IgD-negative memory B cell (primary cell): Measurements from ENCODE around the gene SLC25A21. TPM values are rescaled to one million over a fixed set of nuclear protein-coding genes. Genes with fewer than 3 reads are reported as not detected.
A peak's percentile ranks its signal among the peaks of the same experiment; 100 is the strongest.

Source experiments
- H3K27ac Mint-ChIP-seq, 3 donors: one replicate each; pipeline ENCODE4 v1.8.0; 2020 to 2022; ENCODE audit warnings: mild to moderate bottlenecking in 3 of 3, mixed read lengths in 3 of 3, moderate library complexity in 1 of 3
- H3K27me3 Mint-ChIP-seq: one replicate; pipeline ENCODE4 v1.8.0; 2021; ENCODE audit warnings: mixed read lengths
- H3K36me3 Mint-ChIP-seq: one replicate; pipeline ENCODE4 v1.8.0; 2020; ENCODE audit warnings: mild to moderate bottlenecking, mixed read lengths
- H3K4me1 Mint-ChIP-seq, 3 donors: one replicate each; pipeline ENCODE4 v1.8.0; 2020 to 2022; ENCODE audit warnings: mixed read lengths in 3 of 3, mild to moderate bottlenecking in 1 of 3
- H3K4me3 Mint-ChIP-seq, 4 donors: one replicate each; pipeline ENCODE4 v1.8.0; 2020 to 2022; ENCODE audit warnings: mild to moderate bottlenecking in 4 of 4, mixed read lengths in 4 of 4, moderate library complexity in 3 of 4
- H3K9me3 Mint-ChIP-seq, 3 donors: one replicate each; pipeline ENCODE4 v1.8.0; 2020 to 2021; ENCODE audit warnings: mixed read lengths in 3 of 3, mild to moderate bottlenecking in 1 of 3
- polyA plus RNA-seq: library from polyadenylated mRNA; unstranded; fragments of 300-500 nt; fragmentation: Illumina TruSeq; gene quantifications from one replicate; pipeline ENCODE4 v1.2.3, GENCODE V29; 2021

Gene SLC25A21
- polyA plus RNA-seq, 1 donor from 2014 or later, result not detected

GRCh38 chr14:36662543-36663403, 509.6 kb downstream of the SLC25A21 start:
- Mint-ChIP-seq H3K27ac (peak overlapping the region in 1 of 3 donors; percentile 35), H3K36me3 (no peaks in the 10 kb centered on the region), H3K4me1 (peaks cover 0 to 13% (median 5%) of the 10 kb centered on the region in 3 donors)

GRCh38 chr14:36662258-36662542, 510.2 kb downstream of the SLC25A21 start:
- peaks cover 0 to 12% (median 5%) of the 10 kb centered on the region in 3 donors for H3K4me1 Mint-ChIP-seq
- peak overlapping the region in 1 of 4 donors; percentile 22 for H3K4me3 Mint-ChIP-seq
- no peaks in the 10 kb centered on the region for H3K36me3 Mint-ChIP-seq

More at GRCh38 chr14:36662543-36663403, 509.6 kb downstream of the SLC25A21 start:
- H3K27me3 Mint-ChIP-seq, result peaks cover 66% of the 10 kb centered on the region
- peak overlapping the region in 1 of 4 donors; percentile 22 for H3K4me3 Mint-ChIP-seq
- H3K9me3 Mint-ChIP-seq, result peaks cover 0 to 5% (median 3%) of the 10 kb centered on the region in 3 donors

GRCh38 chr14:36661506-36662257, 510.7 kb downstream of the SLC25A21 start, which contains the start of gene PAX9:
TSS of gene PAX9 (plus strand) at chr14:36661860. CDS start at chr14:36662090, 230 bp downstream.
- peaks cover 0 to 12% (median 5%) of the 10 kb centered on the region in 3 donors for H3K4me1 Mint-ChIP-seq
- H3K9me3 Mint-ChIP-seq, result peaks cover 0 to 5% (median 0%) of the 10 kb centered on the region in 3 donors
- no peaks in the 10 kb centered on the region for H3K36me3 Mint-ChIP-seq

More at GRCh38 chr14:36662258-36662542, 510.2 kb downstream of the SLC25A21 start:
- H3K27ac Mint-ChIP-seq, result peak overlapping the region in 1 of 3 donors; percentile 35
- peaks cover 66% of the 10 kb centered on the region for H3K27me3 Mint-ChIP-seq
- peaks cover 0 to 5% (median 0%) of the 10 kb centered on the region in 3 donors for H3K9me3 Mint-ChIP-seq

GRCh38 chr14:36660736-36661505, 511.5 kb downstream of the SLC25A21 start:
- H3K4me3 Mint-ChIP-seq, result peak overlapping the region in 2 of 4 donors; percentile 65 to 82
- peaks cover 74% of the 10 kb centered on the region for H3K27me3 Mint-ChIP-seq
- no peak overlapping the region for H3K27ac Mint-ChIP-seq
- H3K4me1 Mint-ChIP-seq, result peaks cover 0 to 12% (median 5%) of the 10 kb centered on the region in 3 donors
- no peaks in the 10 kb centered on the region for H3K36me3 Mint-ChIP-seq
- H3K9me3 Mint-ChIP-seq, result peaks cover 0 to 5% (median 0%) of the 10 kb centered on the region in 3 donors

More at GRCh38 chr14:36661506-36662257, 510.7 kb downstream of the SLC25A21 start, which contains the start of gene PAX9:
- Mint-ChIP-seq H3K27ac (peak within 1 kb of the TSS in 1 of 3 donors; percentile 35), H3K27me3 (peaks cover 69% of the 10 kb centered on the region), H3K4me3 (peak within 1 kb of the TSS in 2 of 4 donors; percentile 65 to 82)

DNA sequence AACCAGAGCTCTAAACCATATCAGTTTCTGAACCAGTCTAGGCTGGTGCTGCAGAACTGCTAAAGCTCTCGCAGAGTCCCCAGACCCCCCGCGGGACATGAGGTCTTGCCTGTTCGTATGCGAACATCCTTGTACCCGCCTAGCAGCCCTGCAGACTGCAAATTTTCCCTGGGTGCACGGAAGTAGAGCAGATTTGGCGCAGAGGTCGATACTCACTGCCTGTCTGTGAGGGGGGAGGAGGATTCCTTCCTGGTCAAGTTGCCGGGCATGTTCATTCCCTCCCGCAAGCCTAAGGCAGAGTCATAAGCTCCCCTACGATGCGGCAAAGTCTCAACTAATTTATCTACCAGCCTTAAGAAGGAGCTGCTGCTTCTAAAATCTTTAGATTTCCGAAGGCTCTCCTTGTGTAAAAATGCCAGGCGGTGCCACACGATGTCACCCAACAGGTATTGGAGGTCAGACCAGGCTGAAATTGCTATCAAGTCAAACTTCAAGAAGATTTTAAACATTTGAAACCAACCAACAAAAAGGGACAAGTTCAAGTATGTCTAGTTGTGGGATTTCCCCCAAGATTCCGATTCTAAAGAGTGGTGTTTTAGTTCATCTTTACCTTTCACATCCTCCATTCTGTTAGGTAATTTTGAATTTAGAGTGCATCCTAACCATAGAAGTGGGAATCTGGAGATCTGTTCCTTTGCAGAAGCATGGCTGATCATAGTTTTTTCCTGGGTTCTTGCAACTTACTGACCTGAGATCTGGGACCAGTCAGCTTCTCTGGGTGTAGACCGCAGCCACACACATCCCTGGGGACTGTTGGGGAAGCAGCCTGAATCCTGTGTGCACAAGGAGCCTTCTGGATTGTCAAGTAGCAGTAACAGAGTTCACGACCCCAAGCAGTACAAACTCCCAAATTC, 512.3 kb downstream of the SLC25A21 start:
- Mint-ChIP-seq H3K27ac (no peak overlapping the region), H3K27me3 (peaks cover 78% of the 10 kb centered on the region), H3K9me3 (peaks cover 0 to 5% (median 4%) of the 10 kb centered on the region in 3 donors), H3K4me3 (peak overlapping the region in 1 of 4 donors; percentile 45), H3K4me1 (peaks cover 0 to 14% (median 5%) of the 10 kb centered on the region in 3 donors), H3K36me3 (no peaks in the 10 kb centered on the region)

DNA sequence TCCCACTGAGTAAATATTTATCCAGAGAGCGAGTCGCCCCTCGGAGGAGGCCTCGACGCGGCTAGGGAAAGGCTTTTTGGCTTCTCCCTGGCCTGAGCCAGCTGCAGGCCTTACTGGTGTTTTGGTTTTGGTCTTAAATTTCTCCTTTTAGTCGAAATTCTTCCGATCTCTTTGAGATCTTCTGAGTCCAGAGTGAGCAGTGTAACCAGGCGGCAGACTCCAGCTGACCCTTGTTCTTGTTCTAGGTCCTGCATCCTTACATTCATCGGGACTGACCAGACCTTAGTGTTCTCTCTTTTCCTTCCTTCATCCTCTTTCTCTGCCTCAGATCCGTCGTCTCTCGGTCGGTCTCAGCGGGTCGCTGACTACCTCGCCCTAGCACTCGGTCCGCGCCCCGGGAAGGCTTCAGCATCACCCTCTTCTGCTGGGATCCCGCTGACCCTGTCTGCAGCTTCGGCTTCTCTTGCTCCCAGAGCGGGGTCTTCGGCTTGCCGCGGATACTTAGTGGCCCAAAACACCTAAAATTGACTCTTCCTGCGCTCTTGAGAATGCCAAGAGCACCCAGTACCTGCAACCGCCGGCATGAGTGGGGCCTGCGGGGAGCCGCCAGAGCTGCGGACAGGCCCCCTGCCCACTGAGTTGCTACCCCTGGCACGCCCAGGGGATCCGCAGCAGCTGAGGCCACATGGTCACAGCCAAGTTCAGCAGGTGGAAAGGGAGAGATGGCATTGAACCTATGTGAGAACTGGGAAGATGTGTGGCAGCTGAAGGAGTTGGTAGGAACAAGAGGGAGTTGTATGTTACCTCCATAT, 513.2 kb downstream of the SLC25A21 start:
- peaks cover 0 to 5% (median 4%) of the 10 kb centered on the region in 3 donors for H3K9me3 Mint-ChIP-seq
- peak overlapping the region in 1 of 4 donors; percentile 47 for H3K4me3 Mint-ChIP-seq
- peak overlapping the region in 2 of 3 donors; percentile 39 to 76 for H3K27ac Mint-ChIP-seq
- H3K4me1 Mint-ChIP-seq, result peaks cover 0 to 13% (median 4%) of the 10 kb centered on the region in 3 donors
- peaks cover 77% of the 10 kb centered on the region for H3K27me3 Mint-ChIP-seq
- H3K36me3 Mint-ChIP-seq, result no peaks in the 10 kb centered on the region

DNA sequence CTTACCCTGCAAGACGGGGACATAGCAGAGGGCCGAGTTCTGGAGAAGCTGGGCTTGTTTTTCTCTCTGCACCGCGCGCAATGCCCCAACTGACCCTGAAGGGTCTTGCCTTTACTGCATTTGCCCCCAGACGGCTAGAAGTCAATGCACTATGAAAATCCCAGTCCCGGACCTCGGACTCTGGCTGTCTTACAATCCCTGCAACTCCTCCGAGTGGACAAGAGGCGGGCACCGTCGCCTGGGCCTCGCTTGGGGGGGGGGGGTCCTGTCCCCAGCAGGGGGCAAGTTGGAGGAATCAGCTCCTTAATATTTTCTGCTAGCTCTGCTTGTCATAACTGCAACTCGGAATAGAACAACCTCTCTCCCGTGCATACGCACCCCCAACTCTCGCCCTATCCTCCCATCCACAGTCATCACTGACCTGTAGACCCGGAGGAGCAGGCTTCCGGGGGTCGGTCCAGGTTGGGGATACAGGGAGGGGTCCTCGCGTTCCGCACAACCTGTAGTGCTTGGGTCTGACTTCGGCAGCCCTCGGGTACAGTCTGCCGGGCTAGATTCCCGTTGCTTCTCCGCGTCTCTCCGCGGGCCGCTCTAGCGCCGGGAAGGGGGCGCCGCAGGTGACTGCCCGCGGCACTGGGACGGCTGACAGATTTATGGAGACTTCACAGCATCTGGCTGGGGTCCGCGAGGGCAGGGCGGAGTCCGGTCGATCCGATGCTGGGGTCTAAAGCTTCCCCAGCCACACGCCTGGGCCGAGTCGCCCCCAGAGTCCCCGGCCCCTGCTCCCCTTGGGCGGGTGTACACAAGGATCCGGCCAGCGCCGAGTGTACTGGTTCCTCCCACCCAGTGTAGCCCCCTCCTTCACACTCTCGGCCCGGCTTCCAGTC, 514.0 kb downstream of the SLC25A21 start:
- H3K27me3 Mint-ChIP-seq, result peaks cover 72% of the 10 kb centered on the region
- H3K4me3 Mint-ChIP-seq, result peak overlapping the region in 1 of 4 donors; percentile 43
- peaks cover 0 to 4% (median 1%) of the 10 kb centered on the region in 3 donors for H3K9me3 Mint-ChIP-seq
- no peaks in the 10 kb centered on the region for H3K36me3 Mint-ChIP-seq
- H3K4me1 Mint-ChIP-seq, result peaks cover 0 to 9% (median 0%) of the 10 kb centered on the region in 3 donors
- peak overlapping the region in 1 of 3 donors; percentile 76 for H3K27ac Mint-ChIP-seq

DNA sequence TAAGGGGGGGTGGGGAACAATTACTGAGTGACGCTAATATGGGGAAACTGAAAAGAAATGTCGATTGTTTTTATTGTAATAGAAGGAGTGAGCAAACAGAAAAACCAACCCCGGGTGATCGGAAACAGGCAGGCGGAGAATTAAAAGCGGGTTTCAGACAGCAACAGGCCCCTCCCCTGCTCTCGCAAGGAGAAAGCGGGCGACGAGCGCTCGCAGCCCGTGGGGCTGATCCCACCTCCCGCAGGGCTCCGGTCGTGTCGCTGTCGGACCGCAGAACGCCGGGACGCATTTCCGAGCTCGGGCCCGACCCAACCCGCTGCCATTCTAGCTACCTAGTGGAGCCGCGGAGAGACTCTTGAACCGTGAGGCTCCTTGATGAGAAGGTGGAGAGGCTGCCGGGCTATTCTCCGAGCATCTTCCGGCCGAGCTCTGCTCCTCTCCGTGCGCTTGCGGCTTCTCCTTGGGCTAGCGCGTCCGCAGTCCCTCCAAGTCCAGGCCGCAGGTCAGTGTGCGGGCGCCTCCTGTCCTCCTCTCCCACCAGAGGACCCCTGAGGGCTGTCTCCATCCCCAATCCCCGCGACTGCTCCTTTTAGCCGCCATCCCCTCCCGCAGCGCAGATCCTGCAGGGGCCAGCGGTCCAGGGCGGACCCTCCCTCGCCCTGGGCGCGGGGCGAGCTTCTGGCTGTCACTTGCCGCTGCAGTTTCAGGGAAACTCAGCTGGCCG, 514.8 kb downstream of the SLC25A21 start:
- Mint-ChIP-seq H3K27me3 (peaks cover 71% of the 10 kb centered on the region), H3K36me3 (no peaks in the 10 kb centered on the region), H3K4me1 (peaks cover 0 to 7% (median 0%) of the 10 kb centered on the region in 3 donors), H3K27ac (no peak overlapping the region), H3K4me3 (peak overlapping the region in 1 of 4 donors; percentile 17), H3K9me3 (peaks cover 0 to 4% (median 4%) of the 10 kb centered on the region in 3 donors)

DNA sequence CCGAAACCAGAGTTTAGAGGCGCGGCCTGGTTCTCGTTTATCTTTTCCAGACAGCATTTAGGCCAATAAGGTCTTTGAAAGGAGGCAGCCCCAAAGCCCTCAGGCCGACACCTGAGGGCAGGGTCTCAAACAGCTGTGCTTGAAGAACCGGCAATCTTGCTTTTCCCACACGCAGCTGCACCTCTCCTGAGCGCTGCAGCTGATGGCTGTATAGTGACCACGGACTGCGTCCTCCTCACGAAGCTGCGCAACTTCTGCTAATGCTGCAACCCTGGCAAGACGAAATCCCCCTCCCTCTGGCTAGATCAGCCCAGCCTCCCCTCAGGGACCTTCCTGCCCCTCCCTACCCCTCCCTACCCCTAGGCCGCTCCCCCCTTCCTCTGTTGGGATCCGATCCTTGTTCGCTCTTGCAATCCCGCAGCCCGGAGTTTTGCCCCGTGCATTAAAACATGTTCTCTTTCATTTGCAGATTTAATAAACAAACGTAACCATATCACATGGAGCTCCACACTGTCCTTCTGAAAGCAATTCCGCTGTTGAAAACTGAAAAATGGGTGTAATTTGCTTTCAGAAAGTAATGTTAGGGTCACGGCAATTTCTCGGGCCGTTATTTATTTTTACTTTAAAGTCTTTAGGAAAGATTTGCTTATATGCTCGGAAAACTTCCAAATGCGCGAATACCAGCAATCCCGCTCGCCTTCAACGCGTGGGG, 515.6 kb downstream of the SLC25A21 start:
- no peaks in the 10 kb centered on the region for H3K36me3 Mint-ChIP-seq
- peaks cover 0 to 7% (median 0%) of the 10 kb centered on the region in 3 donors for H3K4me1 Mint-ChIP-seq
- peak overlapping the region in 2 of 4 donors; percentile 3 to 17 for H3K4me3 Mint-ChIP-seq
- H3K27me3 Mint-ChIP-seq, result peaks cover 67% of the 10 kb centered on the region
- H3K27ac Mint-ChIP-seq, result peak overlapping the region in 1 of 3 donors; percentile 58
- H3K9me3 Mint-ChIP-seq, result peaks cover 0 to 4% (median 4%) of the 10 kb centered on the region in 3 donors

GRCh38 chr14:36655963-36656686, 516.3 kb downstream of the SLC25A21 start:
- Mint-ChIP-seq H3K4me1 (peaks cover 0 to 4% (median 0%) of the 10 kb centered on the region in 3 donors), H3K27ac (no peak overlapping the region), H3K27me3 (peaks cover 64% of the 10 kb centered on the region), H3K4me3 (peak overlapping the region in 2 of 4 donors; percentile 15 to 82), H3K9me3 (peaks cover 0 to 4% (median 4%) of the 10 kb centered on the region in 3 donors), H3K36me3 (no peaks in the 10 kb centered on the region)
